ENCODE measurements around the gene METTL13.
"Not testable (repeated sequence)": the region's sequence is repeated elsewhere in the genome, so short reads cannot be mapped to it uniquely, and the experiment has no call there.

Gene METTL13

DNA sequence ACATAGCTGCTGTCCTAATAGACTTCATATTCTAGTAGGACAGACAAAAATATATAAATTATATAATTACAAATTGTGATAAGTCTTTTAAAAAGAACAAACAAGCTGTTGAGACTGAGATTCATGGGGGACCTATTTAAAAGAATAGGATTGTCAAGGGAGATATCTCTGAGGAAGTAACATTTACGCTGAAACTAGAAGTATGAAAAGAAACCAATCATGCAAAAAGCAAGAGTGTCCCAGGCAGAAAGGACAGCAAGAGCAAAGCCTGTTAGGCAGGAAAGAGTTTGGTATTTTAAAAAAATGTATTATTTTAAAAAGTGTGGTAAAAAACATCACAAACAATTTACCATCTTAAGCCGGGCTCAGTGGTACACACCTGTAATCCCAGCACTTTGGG lies 9.1 kb upstream of the METTL13 start:
- no peak for DNase-seq

- DNase-seq, result no peak
These were observed 781 bp upstream of the METTL13 start for GRCh38 chr1:171780583-171781175.

- no peak for DNase-seq
These were observed 2.5 kb downstream of the METTL13 start for GRCh38 chr1:171783816-171784530.

DNA sequence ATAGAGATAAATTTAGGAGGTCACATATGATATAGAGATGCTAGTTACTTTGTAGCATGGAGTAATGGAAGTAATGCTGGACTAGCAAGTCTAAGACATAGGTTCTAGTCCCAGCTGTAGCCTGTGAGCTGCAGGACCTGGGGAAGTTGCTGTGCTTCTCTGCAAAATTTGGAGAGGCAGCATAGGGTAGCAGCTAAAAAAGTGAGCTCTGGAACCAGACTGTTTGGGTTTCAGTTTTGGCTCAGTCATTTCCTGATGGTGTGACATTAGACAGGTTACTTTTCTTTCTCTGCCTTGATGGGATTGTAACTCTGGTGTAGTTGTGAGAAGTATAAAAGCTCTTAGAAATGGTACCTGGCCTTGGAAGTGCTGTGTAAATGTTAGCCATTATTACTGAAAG lies 3.3 kb downstream of the METTL13 start:
- no peak for DNase-seq

DNA sequence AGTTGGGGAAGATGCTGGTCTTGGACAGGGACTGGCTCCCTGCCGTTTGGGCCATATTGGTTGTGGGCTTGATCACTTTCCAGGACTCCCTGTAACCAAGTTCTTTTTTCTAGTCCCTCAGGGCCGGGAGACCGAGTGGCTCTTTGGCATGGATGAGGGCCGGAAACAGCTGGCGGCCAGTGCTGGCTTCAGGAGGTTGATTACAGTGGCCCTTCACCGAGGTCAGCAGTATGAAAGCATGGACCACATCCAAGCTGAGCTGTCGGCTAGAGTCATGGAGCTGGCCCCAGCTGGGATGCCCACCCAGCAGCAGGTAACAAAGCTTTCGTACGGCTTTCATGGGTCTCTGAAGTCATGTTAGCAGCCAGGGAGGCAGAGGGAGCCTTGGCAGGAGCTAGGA lies 4.3 kb downstream of the METTL13 start:
- DNase-seq, result no peak

DNA sequence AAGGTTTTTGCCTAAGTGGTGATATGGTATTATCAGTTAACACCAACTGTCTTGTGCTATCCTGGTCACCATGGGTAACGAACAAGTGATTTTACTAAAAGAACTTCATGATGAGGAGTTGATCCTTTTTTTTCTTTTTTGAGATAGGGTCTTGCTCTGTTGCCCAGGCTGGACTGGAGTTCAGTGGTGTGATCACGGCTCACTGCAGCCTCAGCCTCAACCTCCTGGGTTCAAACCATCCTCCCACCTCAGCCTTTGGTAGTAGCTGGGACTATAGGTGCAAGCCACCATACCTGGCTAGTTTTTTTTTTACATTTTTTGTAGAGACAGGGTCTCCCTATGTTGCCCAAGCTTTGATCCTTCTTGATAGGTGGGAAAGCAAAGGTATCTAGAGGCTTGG lies 5.1 kb downstream of the METTL13 start:
- no peak for DNase-seq

DNA sequence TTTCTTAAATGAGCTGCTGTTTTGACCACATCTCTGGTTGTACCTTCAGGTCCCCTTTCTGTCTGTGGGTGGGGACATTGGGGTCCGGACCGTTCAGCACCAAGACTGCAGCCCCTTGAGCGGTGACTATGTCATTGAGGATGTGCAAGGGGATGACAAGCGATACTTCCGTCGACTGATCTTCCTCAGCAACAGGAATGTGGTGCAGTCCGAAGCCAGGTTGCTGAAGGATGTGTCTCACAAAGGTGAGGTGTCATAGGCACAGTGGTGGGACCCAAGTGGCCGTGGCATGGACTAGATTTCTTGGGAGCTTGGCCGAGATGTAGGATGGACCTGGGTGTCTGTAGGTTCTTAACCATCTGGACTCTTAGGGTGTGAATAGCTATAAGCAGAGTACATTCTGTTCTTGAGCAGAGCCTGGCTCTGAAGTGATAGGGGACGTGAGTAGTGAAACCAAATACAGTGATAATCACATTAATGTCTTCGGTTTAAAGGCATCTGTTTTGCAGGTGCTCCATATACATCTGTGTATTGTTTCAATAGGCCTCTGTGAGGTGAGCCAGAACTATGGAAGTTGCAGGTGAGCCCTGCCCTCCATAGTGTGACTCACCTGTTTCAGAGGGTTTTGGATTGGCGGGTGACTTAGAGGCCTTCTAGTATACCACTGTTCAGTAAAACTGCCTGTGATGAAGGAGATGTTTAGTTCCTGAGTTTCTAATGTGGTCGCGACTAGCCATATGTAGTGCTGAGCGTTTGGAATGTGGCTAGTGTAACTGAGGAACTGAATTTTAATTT lies 6.4 kb downstream of the METTL13 start:
- DNase-seq, result no peak

- no peak for DNase-seq
These were observed 7.2 kb downstream of the METTL13 start for GRCh38 chr1:171788696-171789095.

- no peak for DNase-seq
These were observed 8.9 kb downstream of the METTL13 start for GRCh38 chr1:171790318-171790717.

GRCh38 chr1:171792656-171793369 lies 11.4 kb downstream of the METTL13 start:
- DNase-seq, result no peak

GRCh38 chr1:171793636-171794035 lies 12.2 kb downstream of the METTL13 start:
- no peak for DNase-seq

DNA sequence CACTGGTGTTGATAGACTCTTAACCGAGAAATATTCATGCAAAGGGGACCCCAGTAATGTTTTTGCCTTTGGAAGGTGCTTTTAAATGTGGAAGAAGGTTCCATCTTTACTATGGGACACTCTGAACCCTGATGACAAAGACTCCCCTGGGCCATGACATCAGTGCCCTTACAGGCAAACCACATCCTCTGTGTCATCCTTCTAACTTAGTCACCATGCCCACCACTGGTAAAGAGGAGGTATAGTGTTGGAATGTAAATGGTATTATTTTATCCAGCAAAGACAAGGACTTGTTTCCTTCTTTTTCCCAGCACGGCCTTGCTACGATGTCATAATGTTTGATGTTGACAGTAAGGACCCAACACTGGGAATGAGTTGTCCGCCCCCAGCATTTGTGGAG lies 12.6 kb downstream of the METTL13 start:
- DNase-seq, result peak; percentile 53 to 60

GRCh38 chr1:171796592-171796991 lies 15.1 kb downstream of the METTL13 start:
- DNase-seq, result no peak

DNA sequence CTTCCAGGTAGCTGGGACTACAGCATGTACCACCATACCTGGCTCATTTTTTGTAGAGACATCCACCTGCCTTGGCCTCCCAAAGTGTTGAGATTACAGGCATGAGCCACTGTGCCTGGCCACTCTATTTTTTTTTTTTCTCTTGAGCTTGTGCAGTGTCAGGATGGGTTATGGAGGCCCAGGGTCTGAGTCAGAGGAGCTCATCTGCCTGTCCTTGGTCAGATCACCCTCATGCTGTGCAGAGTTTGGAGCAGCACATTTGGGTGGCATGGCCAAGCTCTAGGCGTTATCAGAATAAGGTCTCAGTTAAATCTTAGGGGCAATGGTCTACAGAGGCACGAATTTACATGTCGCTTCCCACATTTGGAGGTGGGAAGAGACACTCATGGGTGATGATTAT lies 16.9 kb downstream of the METTL13 start:
- DNase-seq, result no peak

DNA sequence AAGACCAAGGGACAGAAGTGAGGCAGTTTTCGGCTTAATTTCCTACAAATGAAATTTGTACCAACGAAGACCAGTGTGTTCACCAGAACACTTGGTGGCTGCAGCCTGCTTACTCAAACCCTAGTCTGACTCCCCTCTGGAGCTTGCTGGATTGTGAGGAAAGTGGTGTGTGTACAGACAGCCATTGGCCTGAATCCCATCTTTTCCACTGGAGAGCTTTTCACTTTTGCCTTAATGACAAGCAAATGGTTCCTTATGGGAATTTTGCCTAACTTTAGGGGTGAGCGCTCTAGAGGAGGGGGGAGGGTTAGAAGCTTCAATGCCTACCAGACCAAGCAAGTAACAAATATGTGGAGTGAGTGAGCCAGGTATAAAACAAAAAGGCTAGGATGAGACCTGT lies 17.3 kb downstream of the METTL13 start:
- no peak for DNase-seq

DNA sequence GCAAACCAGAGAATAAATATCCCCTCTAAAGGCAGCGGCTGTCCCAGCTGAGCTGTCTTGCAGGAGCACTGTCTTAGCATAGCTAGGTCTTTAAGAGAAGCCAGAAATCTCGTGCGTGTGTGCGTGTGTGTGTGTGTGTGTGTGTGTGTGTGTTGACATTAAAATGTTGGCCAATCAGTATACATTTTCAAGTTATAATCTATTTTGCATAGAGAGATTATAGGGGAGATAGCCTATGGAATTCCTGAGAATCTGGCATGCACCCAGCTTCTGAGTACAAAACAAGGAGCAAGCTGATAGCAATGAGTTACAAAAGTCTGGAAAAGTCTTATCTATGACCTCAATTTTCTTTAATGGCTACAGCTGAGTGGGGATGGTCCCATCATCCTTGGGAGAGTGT lies 17.7 kb downstream of the METTL13 start:
- DNase-seq, result no peak

DNA sequence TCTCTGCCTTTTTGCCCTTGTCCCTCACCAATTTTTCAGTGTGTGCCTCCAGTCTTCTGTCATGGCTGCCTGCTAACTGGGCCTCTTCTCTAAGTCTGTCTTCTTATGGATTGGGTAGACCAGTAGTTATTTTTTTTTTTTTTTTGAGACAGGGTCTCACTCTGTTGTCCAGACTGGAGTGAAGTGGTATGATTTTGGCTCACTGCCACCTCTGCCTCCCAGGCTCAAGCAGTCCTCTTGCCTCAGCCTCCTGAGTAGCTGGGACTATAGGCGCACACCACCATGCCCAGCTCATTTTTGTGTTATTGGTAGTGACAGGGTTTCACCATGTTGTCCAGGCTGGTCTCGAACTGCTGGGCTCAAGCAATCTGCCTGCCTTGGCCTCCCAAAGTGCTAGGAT lies 18.2 kb downstream of the METTL13 start:
- not testable (repeated sequence) for DNase-seq

GRCh38 chr1:171800342-171800741 lies 18.9 kb downstream of the METTL13 start:
- DNase-seq, result no peak

GRCh38 chr1:171800851-171801250 lies 19.4 kb downstream of the METTL13 start:
- DNase-seq, result no peak

DNA sequence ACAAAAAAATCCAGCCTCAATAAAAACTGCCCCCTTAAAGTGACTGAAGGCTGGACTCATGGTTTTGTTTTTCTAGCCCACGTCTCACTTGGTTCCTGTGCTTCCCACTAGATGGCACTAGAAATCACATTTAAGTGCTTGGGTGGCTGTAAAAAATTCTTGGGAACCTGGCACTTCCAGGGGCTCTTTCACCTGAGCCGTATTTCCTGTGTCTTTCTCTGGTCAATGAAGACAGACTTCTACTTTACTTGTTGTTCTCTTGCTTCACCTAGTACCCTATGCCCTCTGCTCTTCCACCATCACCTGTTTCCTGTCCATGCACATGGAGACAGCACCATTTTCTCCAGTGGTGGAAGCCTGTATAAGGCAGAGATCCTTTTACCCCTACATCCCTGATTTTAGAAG lies 20.0 kb downstream of the METTL13 start:
- no peak for DNase-seq

DNA sequence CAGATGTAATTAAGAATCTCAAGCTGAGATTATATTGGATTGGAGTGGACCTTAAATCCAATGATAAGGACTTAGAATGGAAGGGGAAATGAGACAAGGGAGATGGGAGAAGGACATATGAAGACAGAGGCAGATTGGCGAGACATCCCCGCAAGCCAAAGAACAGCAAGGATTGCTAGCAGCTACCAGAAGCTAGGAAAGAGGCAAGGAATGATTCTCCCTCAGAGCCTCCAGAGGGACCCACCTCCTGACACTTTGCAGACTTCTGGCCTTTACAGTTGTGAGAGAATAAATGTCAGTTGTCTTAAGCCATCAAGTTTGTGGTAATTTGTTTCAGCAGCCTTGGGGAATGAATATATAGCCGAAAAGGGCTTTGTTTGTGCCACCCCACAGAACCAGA lies 20.7 kb downstream of the METTL13 start:
- DNase-seq, result no peak

GRCh38 chr1:171803045-171803444 lies 21.6 kb downstream of the METTL13 start:
- no peak for DNase-seq

DNA sequence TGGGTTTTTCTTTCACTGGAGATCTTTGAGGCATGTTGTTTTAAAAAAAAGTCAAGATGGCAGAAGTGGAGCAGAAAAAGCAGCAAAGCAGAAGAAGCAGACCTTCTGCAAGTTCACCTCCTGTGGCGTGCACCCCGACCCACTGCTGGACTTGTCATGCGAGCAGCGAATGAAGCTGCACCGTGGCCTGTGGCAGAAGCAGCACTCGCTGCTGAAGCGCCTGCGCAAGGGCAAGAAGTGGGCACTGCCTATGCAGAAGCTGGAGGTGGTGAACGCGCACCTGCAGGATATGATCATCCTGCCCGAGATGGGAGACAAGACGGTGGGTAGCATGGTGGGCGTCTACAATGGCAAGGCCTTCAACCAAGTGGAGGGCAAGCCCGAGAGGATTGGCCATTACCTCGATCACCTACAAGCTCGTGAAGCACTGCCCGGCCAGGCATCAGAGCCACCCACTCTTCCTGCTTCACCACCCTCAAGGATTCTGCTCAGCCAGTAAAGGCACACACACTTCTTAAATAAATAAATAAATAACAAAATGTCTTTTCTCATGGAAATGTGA lies 22.1 kb downstream of the METTL13 start:
- DNase-seq, result no peak
